Measurements from ENCODE around the gene APEH.

APEH gene

DNA sequence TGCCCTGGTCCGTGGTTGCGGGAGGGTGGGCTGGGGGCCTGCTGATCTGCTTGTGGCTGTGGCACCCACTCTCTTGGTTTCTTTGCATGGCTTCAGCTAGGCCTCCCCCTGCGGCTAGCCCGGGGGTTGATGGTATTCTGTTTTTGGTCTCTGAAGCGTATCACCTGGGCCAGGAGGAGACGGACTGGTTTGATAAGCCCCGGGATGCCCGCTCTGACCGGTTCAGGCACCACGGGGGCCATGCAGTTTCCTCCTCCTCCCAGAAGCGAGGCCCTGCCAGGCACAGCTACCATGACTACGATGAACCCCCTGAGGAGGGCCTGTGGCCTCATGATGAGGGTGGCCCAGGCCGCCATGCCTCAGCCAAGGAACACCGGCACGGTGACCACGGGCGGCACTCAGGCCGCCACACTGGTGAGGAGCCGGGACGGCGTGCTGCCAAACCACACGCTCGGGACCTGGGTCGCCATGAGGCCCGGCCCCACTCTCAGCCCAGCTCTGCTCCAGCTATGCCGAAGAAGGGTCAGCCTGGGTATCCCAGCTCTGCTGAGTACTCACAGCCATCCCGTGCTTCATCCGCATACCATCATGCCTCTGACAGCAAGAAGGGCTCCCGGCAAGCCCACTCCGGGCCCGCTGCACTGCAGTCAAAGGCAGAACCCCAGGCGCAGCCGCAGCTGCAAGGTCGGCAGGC, 11.3 kb upstream of the APEH start:
- TF ChIP-seq, protein P1, sequence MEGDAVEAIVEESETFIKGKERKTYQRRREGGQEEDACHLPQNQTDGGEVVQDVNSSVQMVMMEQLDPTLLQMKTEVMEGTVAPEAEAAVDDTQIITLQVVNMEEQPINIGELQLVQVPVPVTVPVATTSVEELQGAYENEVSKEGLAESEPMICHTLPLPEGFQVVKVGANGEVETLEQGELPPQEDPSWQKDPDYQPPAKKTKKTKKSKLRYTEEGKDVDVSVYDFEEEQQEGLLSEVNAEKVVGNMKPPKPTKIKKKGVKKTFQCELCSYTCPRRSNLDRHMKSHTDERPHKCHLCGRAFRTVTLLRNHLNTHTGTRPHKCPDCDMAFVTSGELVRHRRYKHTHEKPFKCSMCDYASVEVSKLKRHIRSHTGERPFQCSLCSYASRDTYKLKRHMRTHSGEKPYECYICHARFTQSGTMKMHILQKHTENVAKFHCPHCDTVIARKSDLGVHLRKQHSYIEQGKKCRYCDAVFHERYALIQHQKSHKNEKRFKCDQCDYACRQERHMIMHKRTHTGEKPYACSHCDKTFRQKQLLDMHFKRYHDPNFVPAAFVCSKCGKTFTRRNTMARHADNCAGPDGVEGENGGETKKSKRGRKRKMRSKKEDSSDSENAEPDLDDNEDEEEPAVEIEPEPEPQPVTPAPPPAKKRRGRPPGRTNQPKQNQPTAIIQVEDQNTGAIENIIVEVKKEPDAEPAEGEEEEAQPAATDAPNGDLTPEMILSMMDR (IDR thresholded peaks at IDR 0.05): no peak

DNA sequence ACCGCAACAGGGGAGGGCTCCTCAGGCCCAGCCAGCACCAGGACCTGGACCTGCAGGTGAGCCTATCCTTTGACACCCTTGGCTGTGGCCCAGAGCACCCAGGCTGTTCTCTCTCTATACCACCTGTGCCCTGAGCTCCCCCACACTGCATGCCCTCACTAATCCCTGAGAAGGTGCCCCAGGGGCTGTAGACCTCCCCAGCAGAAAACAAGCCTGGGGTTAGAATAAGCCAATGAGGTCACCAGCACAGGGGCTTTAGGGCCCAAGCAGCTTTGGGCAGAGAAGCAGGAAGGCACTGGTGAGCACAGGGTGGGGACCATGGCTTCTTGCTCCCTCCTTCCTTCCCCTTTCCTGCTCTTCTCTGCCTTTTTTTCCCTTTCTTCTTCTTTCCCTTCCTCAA, 10.3 kb upstream of the APEH start:
- TF ChIP-seq, protein P1 (IDR thresholded peaks at IDR 0.05): no peak

DNA sequence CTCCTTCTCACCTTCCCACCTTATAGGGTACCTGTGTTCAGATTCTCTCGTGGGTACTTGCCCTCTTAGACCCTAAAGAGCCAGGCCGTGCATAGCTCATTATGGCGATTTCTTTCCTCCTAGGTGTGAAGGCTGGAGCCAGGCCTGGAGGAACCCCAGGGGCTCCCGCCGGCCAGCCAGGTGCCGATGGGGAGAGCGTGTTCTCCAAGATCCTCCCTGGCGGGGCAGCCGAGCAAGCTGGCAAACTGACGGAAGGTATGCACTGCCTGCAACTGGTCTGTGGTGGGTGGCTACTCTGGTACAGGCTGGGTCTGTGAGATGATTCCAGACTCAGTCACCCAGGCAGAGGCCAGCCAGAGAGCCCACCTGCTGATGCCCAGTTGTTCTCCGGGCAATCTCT, 9.9 kb upstream of the APEH start:
- TF ChIP-seq, protein P1 (IDR thresholded peaks at IDR 0.05): no peak

DNA sequence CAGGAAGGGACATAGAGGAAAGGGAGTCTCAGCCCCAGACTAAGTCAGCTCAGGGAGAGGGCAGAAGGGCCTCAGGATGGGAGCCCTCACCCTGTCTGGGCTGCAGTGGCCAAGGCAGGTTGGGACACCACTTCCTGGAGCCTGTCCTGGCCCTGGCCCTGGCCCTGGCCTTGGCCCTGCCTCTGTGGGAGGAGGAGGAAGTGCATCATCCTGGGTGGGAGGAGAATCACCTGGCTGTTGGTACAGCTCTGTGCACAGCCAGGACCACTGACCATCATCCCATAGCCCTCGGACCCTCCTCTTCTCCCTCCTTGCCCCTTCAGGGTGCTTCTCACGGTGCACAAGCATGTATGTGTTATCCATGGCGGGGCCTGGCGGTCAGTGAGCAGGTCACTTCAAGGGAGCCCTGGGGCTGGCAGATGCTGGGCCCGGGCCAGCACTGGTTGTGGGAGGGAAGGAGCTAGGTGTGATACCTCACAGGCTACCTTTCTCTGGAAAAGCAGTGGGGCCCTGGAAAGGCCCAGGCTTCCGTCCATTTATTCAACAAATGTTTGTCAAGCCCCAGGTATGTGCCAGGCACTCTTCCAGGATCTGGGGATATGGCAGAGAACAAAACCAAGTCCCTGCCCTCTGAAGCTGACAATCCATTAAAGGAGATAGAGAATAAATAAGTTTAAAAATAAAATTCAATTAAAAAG, 8.2 kb upstream of the APEH start:
- TF ChIP-seq, protein P1 (IDR thresholded peaks at IDR 0.05): no peak

DNA sequence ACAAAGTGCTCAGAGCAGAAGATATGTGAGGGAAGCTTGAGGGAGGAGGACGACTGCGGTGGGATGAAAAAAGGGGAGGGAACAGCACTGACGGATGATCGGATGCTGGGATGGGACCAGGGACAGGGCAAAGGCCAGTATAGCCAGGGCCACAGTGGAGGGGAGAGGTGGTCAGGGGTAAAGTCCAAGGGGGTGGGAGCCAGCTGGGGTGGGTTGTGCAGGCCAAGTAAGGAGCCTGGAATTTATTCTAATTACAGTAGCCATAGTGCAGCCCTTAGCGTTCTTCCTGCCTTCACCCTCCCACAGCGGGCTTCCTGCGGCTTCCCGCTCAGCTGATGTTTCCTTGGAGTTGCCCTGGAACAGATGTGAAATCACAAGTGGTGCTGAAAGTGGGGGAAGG, 7.6 kb upstream of the APEH start:
- TF ChIP-seq, protein P1 (IDR thresholded peaks at IDR 0.05): no peak

DNA sequence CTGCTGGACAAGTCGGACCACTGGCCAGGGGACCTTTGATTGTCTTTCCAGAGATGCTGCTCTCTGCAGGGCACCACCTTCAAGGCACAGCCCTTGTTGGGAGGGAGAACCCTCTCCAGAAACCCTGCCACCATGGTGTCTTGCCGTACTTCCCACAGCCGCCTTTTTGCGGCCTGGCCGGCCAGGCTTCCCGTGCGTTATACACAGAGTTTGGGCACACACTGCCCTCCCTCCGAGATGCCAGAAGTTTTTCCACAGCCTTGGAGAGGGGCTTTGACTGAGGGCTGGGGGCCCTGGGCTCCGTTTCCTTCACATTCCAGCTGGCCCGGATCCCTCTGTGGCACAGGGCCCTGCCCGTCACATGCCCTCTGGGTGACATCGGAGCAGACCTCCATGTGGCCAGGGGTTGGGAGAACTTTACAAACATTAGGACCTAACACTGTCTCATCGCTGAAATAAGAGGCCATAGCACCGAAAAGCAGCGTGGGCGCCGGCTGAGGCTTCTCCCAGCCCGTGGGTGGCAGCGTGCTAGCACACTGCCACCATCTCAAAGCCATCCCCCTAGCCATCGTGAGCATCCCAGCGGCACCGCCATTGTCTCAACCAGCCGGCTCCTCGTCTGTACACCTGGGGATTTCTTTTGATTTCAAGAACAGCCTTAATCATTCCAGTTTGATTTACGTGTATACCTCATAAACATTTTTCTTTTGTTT, 6.3 kb upstream of the APEH start:
- TF ChIP-seq, protein P1 (IDR thresholded peaks at IDR 0.05): no peak

DNA sequence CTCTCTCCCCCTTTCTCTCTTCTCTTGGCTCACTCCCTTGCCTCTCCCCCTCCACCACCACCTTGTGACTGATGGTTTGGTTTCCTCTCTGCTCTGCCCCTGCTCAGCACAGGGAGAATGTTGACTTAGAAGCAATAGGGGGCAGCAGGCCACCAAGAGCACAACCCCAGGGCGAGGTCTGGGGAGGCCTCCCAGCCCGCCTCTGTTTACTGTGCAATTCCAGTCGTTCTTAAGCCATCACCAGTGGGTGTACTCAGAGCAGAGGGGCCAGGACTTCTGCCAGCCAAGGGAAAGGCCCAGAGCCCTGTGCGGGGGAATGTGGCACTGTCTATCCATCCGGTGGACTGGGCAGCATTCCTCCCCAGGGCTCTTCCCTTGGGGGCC, 5.7 kb upstream of the APEH start:
- TF ChIP-seq, protein P1 (IDR thresholded peaks at IDR 0.05): no peak
